Nephron (organoid): ENCODE measurements around the gene SLC24A4.

Experiments used
- H3K27ac Mint-ChIP-seq, 3 experiments: 2 replicates each; pipeline ENCODE4 v1.8.0; 2020; ENCODE audit warnings: mixed read lengths in 3 of 3, mild to moderate bottlenecking in 2 of 3, moderate library complexity in 1 of 3
- H3K27me3 Mint-ChIP-seq: 2 replicates; pipeline ENCODE4 v1.8.0; 2021; ENCODE audit warnings: low read depth, mild to moderate bottlenecking, moderate library complexity, mixed read lengths
- H3K36me3 Mint-ChIP-seq: 2 replicates; pipeline ENCODE4 v1.8.0; 2020; ENCODE audit warnings: low read depth, mixed read lengths
- H3K4me1 Mint-ChIP-seq: 2 replicates; pipeline ENCODE4 v1.8.0; 2020; ENCODE audit warnings: mixed read lengths
- H3K4me3 Mint-ChIP-seq, 3 experiments: 2 replicates each; pipeline ENCODE4 v1.8.0; 2020; ENCODE audit warnings: mild to moderate bottlenecking in 3 of 3, mixed read lengths in 3 of 3, moderate library complexity in 2 of 3
- H3K9me3 Mint-ChIP-seq: 2 replicates; pipeline ENCODE4 v1.8.0; 2020; ENCODE audit warnings: mixed read lengths
- TF ChIP-seq, protein P1 (sequence below), 3 experiments: fragments of 200-600 bp; sonication (generic); IDR thresholded peaks; one replicate each; pipeline ENCODE4 v1.5.0; 2021; ENCODE audit warnings: antibody characterized with exemption in 3 of 3; ENCODE audit not compliant: unreplicated experiment in 3 of 3

The SLC24A4 gene

GRCh38 chr14:92513204-92513965, 190.4 kb downstream of the SLC24A4 start, which contains the start of gene RIN3:
RIN3 (plus strand) TSS chr14:92513781; CDS start chr14:92513933, 152 bp downstream.
- H3K9me3 Mint-ChIP-seq, result no peaks in the 10 kb centered on the region
- H3K4me3 Mint-ChIP-seq, result peak within 1 kb of the TSS; percentile 86 to 87 (median 87)
- H3K27ac Mint-ChIP-seq, result peak within 1 kb of the TSS in 1 of 3 experiments; percentile 29
- H3K36me3 Mint-ChIP-seq, result no peaks in the 10 kb centered on the region
- peaks cover 39% of the 10 kb centered on the region for H3K27me3 Mint-ChIP-seq
- H3K4me1 Mint-ChIP-seq, result peaks cover 12% of the 10 kb centered on the region
- TF ChIP-seq, protein P1, sequence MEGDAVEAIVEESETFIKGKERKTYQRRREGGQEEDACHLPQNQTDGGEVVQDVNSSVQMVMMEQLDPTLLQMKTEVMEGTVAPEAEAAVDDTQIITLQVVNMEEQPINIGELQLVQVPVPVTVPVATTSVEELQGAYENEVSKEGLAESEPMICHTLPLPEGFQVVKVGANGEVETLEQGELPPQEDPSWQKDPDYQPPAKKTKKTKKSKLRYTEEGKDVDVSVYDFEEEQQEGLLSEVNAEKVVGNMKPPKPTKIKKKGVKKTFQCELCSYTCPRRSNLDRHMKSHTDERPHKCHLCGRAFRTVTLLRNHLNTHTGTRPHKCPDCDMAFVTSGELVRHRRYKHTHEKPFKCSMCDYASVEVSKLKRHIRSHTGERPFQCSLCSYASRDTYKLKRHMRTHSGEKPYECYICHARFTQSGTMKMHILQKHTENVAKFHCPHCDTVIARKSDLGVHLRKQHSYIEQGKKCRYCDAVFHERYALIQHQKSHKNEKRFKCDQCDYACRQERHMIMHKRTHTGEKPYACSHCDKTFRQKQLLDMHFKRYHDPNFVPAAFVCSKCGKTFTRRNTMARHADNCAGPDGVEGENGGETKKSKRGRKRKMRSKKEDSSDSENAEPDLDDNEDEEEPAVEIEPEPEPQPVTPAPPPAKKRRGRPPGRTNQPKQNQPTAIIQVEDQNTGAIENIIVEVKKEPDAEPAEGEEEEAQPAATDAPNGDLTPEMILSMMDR (IDR thresholded peaks at IDR 0.05; ENCODE audit: unreplicated experiment in 3 of 3), result no peak

GRCh38 chr14:92513966-92514843, 191.2 kb downstream of the SLC24A4 start:
- TF ChIP-seq, protein P1 (IDR thresholded peaks at IDR 0.05; ENCODE audit: unreplicated experiment in 3 of 3), result no peak
- peaks cover 12% of the 10 kb centered on the region for H3K4me1 Mint-ChIP-seq
- H3K9me3 Mint-ChIP-seq, result no peaks in the 10 kb centered on the region
- H3K27ac Mint-ChIP-seq, result no peak overlapping the region
- H3K36me3 Mint-ChIP-seq, result no peaks in the 10 kb centered on the region
- peaks cover 39% of the 10 kb centered on the region for H3K27me3 Mint-ChIP-seq
- peak overlapping the region; percentile 85 to 87 (median 86) for H3K4me3 Mint-ChIP-seq

DNA sequence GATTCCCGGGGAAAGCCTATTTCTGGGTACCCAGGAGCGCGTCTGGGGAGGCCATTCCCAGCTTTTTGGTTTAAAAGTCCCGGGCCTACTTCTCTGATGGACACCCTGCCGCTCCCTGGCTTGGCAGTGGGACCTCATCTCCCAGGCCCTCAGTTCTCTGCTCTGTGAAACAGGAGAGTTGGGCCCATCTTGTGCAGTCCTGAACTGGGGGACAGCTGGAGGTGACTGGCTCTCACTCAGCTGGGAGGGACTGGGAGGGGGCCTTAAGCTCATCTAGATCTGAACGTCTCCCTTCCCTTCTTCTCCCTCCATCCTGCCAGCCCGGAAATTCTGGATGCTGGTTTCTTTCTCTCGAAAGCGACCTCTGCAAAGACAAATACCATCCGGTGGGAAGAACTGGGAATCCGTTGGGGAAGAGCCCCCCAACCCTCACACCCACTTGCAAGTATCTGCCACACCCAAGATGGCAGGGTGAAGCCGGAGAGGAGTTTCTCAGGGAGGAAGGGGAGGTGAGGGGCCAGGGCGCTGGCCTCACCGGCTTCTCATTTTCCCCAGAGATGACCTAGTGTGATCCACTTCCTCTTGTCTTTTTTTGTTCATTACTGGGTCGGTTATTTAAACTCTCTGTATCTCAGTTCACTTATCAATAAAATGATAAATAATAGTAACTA, 192.0 kb downstream of the SLC24A4 start:
- Mint-ChIP-seq H3K27ac (peak overlapping the region in 1 of 3 experiments; percentile 23), H3K9me3 (no peaks in the 10 kb centered on the region), H3K36me3 (no peaks in the 10 kb centered on the region), H3K4me3 (peak overlapping the region; percentile 75 to 86 (median 85)), H3K4me1 (peaks cover 12% of the 10 kb centered on the region), H3K27me3 (peaks cover 32% of the 10 kb centered on the region)
- TF ChIP-seq, protein P1 (IDR thresholded peaks at IDR 0.05; ENCODE audit: unreplicated experiment in 3 of 3), result no peak

DNA sequence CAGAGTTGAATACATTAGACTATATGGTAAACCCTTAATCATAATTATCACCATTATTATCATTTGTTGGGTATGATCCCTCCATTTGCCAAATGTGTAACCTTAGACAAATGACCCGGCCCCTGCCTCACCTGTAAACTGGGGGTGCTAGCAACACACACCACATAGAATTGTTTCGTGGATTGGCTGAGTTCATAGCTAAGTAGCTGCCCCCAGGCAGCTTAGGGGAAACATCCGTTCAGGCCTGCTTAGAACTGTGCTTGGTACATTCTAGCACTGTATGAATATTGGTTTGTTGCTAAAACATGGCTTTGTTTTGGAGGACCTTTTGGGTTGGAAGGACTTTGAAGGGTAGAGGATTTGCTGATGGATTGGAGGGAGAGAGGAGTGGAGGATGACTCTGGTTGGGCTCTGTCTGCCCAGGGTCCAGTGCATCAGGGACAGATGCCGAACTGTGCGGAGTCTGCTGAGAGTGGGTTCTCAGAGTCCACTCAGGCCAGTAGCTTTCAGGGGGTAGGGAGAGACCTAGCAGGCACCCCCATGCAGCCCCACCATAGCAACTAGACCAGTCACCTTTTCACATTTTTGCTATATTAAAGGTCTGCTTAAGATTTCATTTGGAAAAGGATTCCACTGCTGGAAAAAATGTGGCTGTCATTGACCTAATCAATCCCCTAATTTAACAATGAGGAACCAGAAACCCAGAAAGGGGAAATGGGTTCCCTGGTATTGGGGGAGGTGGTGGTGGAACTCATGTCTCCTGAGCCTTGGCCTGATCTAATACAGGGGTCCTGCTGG, 192.8 kb downstream of the SLC24A4 start:
- Mint-ChIP-seq H3K36me3 (no peaks in the 10 kb centered on the region), H3K4me3 (peak overlapping the region; percentile 75 to 86 (median 85)), H3K9me3 (no peaks in the 10 kb centered on the region), H3K27me3 (peaks cover 29% of the 10 kb centered on the region), H3K4me1 (peaks cover 12% of the 10 kb centered on the region), H3K27ac (peak overlapping the region in 1 of 3 experiments; percentile 23)
- TF ChIP-seq, protein P1 (IDR thresholded peaks at IDR 0.05; ENCODE audit: unreplicated experiment in 3 of 3), result no peak

- H3K4me1 Mint-ChIP-seq, result peaks cover 12% of the 10 kb centered on the region
- no peak overlapping the region for H3K27ac Mint-ChIP-seq
- TF ChIP-seq, protein P1 (IDR thresholded peaks at IDR 0.05; ENCODE audit: unreplicated experiment in 3 of 3), result no peak
- H3K4me3 Mint-ChIP-seq, result peak overlapping the region in 1 of 3 experiments; percentile 34
- H3K9me3 Mint-ChIP-seq, result no peaks in the 10 kb centered on the region
- H3K27me3 Mint-ChIP-seq, result peaks cover 24% of the 10 kb centered on the region
- no peaks in the 10 kb centered on the region for H3K36me3 Mint-ChIP-seq
Measured at GRCh38 chr14:92516344-92516965, 193.5 kb downstream of the SLC24A4 start.
